IMR-90 (cell line): ENCODE measurements around the gene LANCL3. TPM values are rescaled to one million over a fixed set of nuclear protein-coding genes. Genes with fewer than 3 reads are reported as not detected.

ENCODE experiments used
- ATAC-seq: fragments of 200-7000 bp; cut with Tn5 transposase; 2 replicates; pipeline ENCODE4 v1.9.1; 2020; ENCODE audit warnings: low read depth, mild to moderate bottlenecking, moderate library complexity
- BruUV-seq: library from RNA; stranded (reverse); fragments of 400-500 nt; replicated peaks from 2 replicates; lab custom pipeline; 2021; lab: Mats Ljungman, UMichigan
- CTCF ChIA-PET: fragments of 300-600 bp; formaldehyde crosslinking; extraction: SDS; loops from one replicate; lab custom pipeline; 2021; ENCODE audit warnings: antibody characterized with exemption; lab: Yijun Ruan, JAX
- POLR2A ChIA-PET: fragments of 300-600 bp; sonication (Branson Sonifier 250); formaldehyde crosslinking; loops from one replicate; lab custom pipeline; 2022; ENCODE audit warnings: antibody characterized with exemption; ENCODE audit not compliant: unreplicated experiment; lab: Charles Lee
- DNase-seq: peaks from one replicate; pipeline ENCODE4 v3.0.0; 2013
- H2AFZ ChIP-seq: replicated peaks from 2 replicates; pipeline ENCODE3; 2013; ENCODE audit warnings: low read length, mild to moderate bottlenecking; ENCODE audit not compliant: poor library complexity
- H2AK5ac ChIP-seq: 2 replicates; pipeline ENCODE4 v1.6.1; 2013; ENCODE audit warnings: low read depth, low read length, inconsistent platforms
- H2AK9ac ChIP-seq: replicated peaks from 2 replicates; pipeline ENCODE3; 2013; ENCODE audit warnings: mild to moderate bottlenecking, low read depth, low read length, moderate library complexity; ENCODE audit not compliant: poor library complexity
- H2BK120ac ChIP-seq: 2 replicates; pipeline ENCODE4 v1.6.1; 2013; ENCODE audit warnings: low read depth, low read length, inconsistent platforms
- H2BK15ac ChIP-seq: 3 replicates; pipeline ENCODE4 v1.6.1; 2013; ENCODE audit warnings: low read depth, low read length, inconsistent platforms
- H2BK20ac ChIP-seq: 2 replicates; pipeline ENCODE4 v1.6.1; 2013; ENCODE audit warnings: low read depth, mild to moderate bottlenecking, inconsistent platforms, low read length, moderate library complexity
- H2BK5ac ChIP-seq: 2 replicates; pipeline ENCODE4 v1.6.1; 2013; ENCODE audit warnings: mild to moderate bottlenecking, low read depth, low read length, inconsistent platforms; ENCODE audit not compliant: poor library complexity, severe bottlenecking
- H3K14ac ChIP-seq: replicated peaks from 2 replicates; pipeline ENCODE4 v1.6.1; 2013; ENCODE audit warnings: low read depth, low read length, inconsistent platforms
- H3K18ac ChIP-seq: 2 replicates; pipeline ENCODE4 v1.6.1; 2013; ENCODE audit warnings: low read depth, low read length, control low read depth
- H3K23ac ChIP-seq: 2 replicates; pipeline ENCODE4 v1.6.1; 2013; ENCODE audit warnings: low read depth, low read length, inconsistent platforms
- H3K27ac ChIP-seq: 2 replicates; pipeline ENCODE4 v1.5.1; 2013; ENCODE audit warnings: mild to moderate bottlenecking, control low read depth, low read length; ENCODE audit not compliant: insufficient read depth
- H3K27me3 ChIP-seq: 2 replicates; pipeline ENCODE4 v1.6.1; 2013; ENCODE audit warnings: low read length; ENCODE audit not compliant: control insufficient read depth, insufficient read depth
- H3K36me3 ChIP-seq: 2 replicates; pipeline ENCODE4 v1.6.1; 2013; ENCODE audit warnings: low read length, mixed read lengths; ENCODE audit not compliant: control insufficient read depth, insufficient read depth
- H3K4ac ChIP-seq: 2 replicates; pipeline ENCODE4 v1.6.1; 2013; ENCODE audit warnings: low read depth, low read length, inconsistent platforms
- H3K4me1 ChIP-seq: 2 replicates; pipeline ENCODE4 v1.6.1; 2013; ENCODE audit warnings: low read length, mixed read lengths; ENCODE audit not compliant: control insufficient read depth, insufficient read depth
- H3K4me2 ChIP-seq: 2 replicates; pipeline ENCODE4 v1.6.1; 2013; ENCODE audit warnings: low read depth, mild to moderate bottlenecking, control low read depth, low read length, moderate library complexity
- H3K4me3 ChIP-seq: 2 replicates; pipeline ENCODE4 v1.5.1; 2013; ENCODE audit warnings: low read depth, mild to moderate bottlenecking, control low read depth, low read length, moderate library complexity; ENCODE audit not compliant: insufficient read depth
- H3K56ac ChIP-seq: 2 replicates; pipeline ENCODE4 v1.6.1; 2013; ENCODE audit warnings: low read length, inconsistent platforms; ENCODE audit not compliant: insufficient read depth; ENCODE audit errors: extremely low read depth
- H3K79me1 ChIP-seq, 2 experiments: 2 replicates each; pipeline ENCODE4 v1.6.1; 2013; ENCODE audit warnings: low read length in 2 of 2, inconsistent platforms in 1 of 2, low read depth in 1 of 2
- H3K9ac ChIP-seq: 2 replicates; pipeline ENCODE4 v1.6.1; 2013; ENCODE audit warnings: low read depth, low read length, control low read depth
- H3K9me1 ChIP-seq: 2 replicates; pipeline ENCODE4 v1.6.1; 2013; ENCODE audit warnings: low read length, inconsistent platforms; ENCODE audit not compliant: insufficient read depth
- H3K9me3 ChIP-seq: 2 replicates; pipeline ENCODE4 v1.6.1; 2013; ENCODE audit warnings: low read length; ENCODE audit not compliant: control insufficient read depth, insufficient read depth
- H4K20me1 ChIP-seq: 2 replicates; pipeline ENCODE4 v1.6.1; 2013; ENCODE audit warnings: low read length, inconsistent platforms; ENCODE audit not compliant: insufficient read depth
- H4K5ac ChIP-seq: 2 replicates; pipeline ENCODE4 v1.6.1; 2013; ENCODE audit warnings: mild to moderate bottlenecking, low read depth, low read length, control low read depth
- H4K8ac ChIP-seq, 2 experiments: 2 replicates each; pipeline ENCODE4 v1.6.1; 2013; ENCODE audit warnings: low read depth in 2 of 2, low read length in 2 of 2, control low read depth in 1 of 2, inconsistent platforms in 1 of 2
- H4K91ac ChIP-seq: 2 replicates; pipeline ENCODE4 v1.6.1; 2013; ENCODE audit warnings: low read depth, low read length, inconsistent platforms; ENCODE audit not compliant: insufficient read depth
- BHLHE40 ChIP-seq: fragments of 150-350 bp; IDR thresholded peaks from 2 replicates; pipeline ENCODE4 v1.6.1; 2016; ENCODE audit warnings: mild to moderate bottlenecking, low read depth, low read length
- CEBPB ChIP-seq: IDR thresholded peaks from 2 replicates; pipeline ENCODE4 v1.6.1; 2012; ENCODE audit warnings: low read depth, low read length, improper control_type of control experiment
- CHD1 ChIP-seq: IDR thresholded peaks from 2 replicates; pipeline ENCODE4 v1.6.1; 2012; ENCODE audit warnings: low read depth, low read length, improper control_type of control experiment
- CTCF ChIP-seq: conservative IDR thresholded peaks from 2 replicates; pipeline ENCODE4 v1.5.1; 2012; ENCODE audit warnings: mild to moderate bottlenecking, low read depth, low read length, improper control_type of control experiment
- ELK1 ChIP-seq: fragments of 150-350 bp; IDR thresholded peaks from 2 replicates; pipeline ENCODE4 v1.6.1; 2016; ENCODE audit warnings: low read depth, mild to moderate bottlenecking, low read length, moderate library complexity, borderline replicate concordance
- FOS ChIP-seq: fragments of 150-350 bp; IDR thresholded peaks from 2 replicates; pipeline ENCODE4 v1.6.1; 2016; ENCODE audit warnings: low read depth, low read length
- MAFK ChIP-seq: IDR thresholded peaks from 2 replicates; pipeline ENCODE4 v1.6.1; 2012; ENCODE audit warnings: low read depth, low read length, improper control_type of control experiment
- MAZ ChIP-seq: IDR thresholded peaks from 2 replicates; pipeline ENCODE4 v1.6.1; 2012; ENCODE audit warnings: low read depth, mild to moderate bottlenecking, low read length, improper control_type of control experiment, moderate library complexity, borderline replicate concordance
- MXI1 ChIP-seq: IDR thresholded peaks from 2 replicates; pipeline ENCODE4 v1.6.1; 2012; ENCODE audit warnings: low read depth, mild to moderate bottlenecking, low read length, moderate library complexity, borderline replicate concordance
- NFE2L2 ChIP-seq: fragments of 150-350 bp; IDR thresholded peaks from 2 replicates; pipeline ENCODE4 v1.6.1; 2016; ENCODE audit warnings: low read depth, mild to moderate bottlenecking, low read length
- POLR2A ChIP-seq: IDR thresholded peaks from 2 replicates; pipeline ENCODE4 v1.6.1; 2012; ENCODE audit warnings: mild to moderate bottlenecking, low read depth, low read length
- RAD21 ChIP-seq: IDR thresholded peaks from 2 replicates; pipeline ENCODE4 v1.6.1; 2012; ENCODE audit warnings: low read length, improper control_type of control experiment
- RCOR1 ChIP-seq: IDR thresholded peaks from 2 replicates; pipeline ENCODE4 v1.6.1; 2012; ENCODE audit warnings: mild to moderate bottlenecking, low read length, improper control_type of control experiment; ENCODE audit not compliant: insufficient replicate concordance
- RFX5 ChIP-seq: IDR thresholded peaks from 2 replicates; pipeline ENCODE4 v1.8.0; 2012; ENCODE audit warnings: low read depth, mild to moderate bottlenecking, low read length, moderate library complexity
- SMC3 ChIP-seq: fragments of 150-350 bp; IDR thresholded peaks from 2 replicates; pipeline ENCODE4 v1.6.1; 2016; ENCODE audit warnings: low read depth, mild to moderate bottlenecking, antibody characterized with exemption, low read length, moderate library complexity
- USF2 ChIP-seq: fragments of 150-350 bp; IDR thresholded peaks from 2 replicates; pipeline ENCODE4 v1.6.1; 2017; ENCODE audit warnings: mild to moderate bottlenecking, antibody characterized with exemption, low read length, low read depth
- WGBS, 2 experiments: methylation state at CpG; one replicate each; pipeline versions ENCODE4 v1.1.5 to v1.1.7; 2013; ENCODE audit warnings: missing lambda C conversion rate in 2 of 2; ENCODE audit not compliant: insufficient read length in 1 of 2; ENCODE audit errors: extremely low coverage in 2 of 2; 5-methylcytosine and 5-hydroxymethylcytosine counted together
- dilution Hi-C: fragments of 300-500 bp; cut with HindIII; formaldehyde crosslinking; loops from one replicate; pipeline ENCODE4 v1.14.3; 2018; ENCODE audit warnings: low sequenced_read_pairs; ENCODE audit not compliant: unreplicated experiment
- in situ Hi-C: fragments of 300-500 bp; cut with MboI; formaldehyde crosslinking; loops from 3 replicates; pipeline ENCODE4 v1.14.3; 2019; ENCODE audit warnings: low sequenced_read_pairs, inconsistent platforms, mixed read lengths
- intact Hi-C: fragments of 100-400 bp; cut with micrococcal nuclease; formaldehyde crosslinking; loops from 2 replicates; pipeline ENCODE4 v1.10.0; 2022
- polyA plus RNA-seq, 3 experiments: library from polyadenylated mRNA; depleted of rRNA; stranded (reverse); fragments of >200 nt; gene quantifications; 2 replicates each; pipeline ENCODE4 v1.2.3, GENCODE V29; 2012; ENCODE audit warnings: low replicate concordance in 1 of 3
- total RNA-seq: library from RNA; depleted of rRNA; stranded (reverse); fragments of >200 nt; gene quantifications from 2 replicates; pipeline ENCODE4 v1.2.3, GENCODE V29; 2012

LANCL3 gene
- total and polyA plus RNA-seq, 2 of the 4 experiments (the other 2 are of a cell fraction), result not detected

GRCh38 chrX:37541991-37542390, 29.5 kb upstream of the LANCL3 start:
- Histone ChIP-seq H3K9me1 (no peaks in the 10 kb centered on the region), H3K9me3 (peaks cover 6% of the 10 kb centered on the region; the same call in 1 of the 2 replicates), H4K91ac (no peak overlapping the region), H3K27ac (no peak overlapping the region), H3K27me3 (no peaks in the 10 kb centered on the region), H3K23ac (no peak overlapping the region), H3K79me1 (no peaks in the 10 kb centered on the region), H3K4me2 (no peak overlapping the region), H3K36me3 (no peaks in the 10 kb centered on the region), H3K56ac (no peak overlapping the region), H3K4ac (no peak overlapping the region), H3K9ac (no peak overlapping the region), H2BK5ac (no peak overlapping the region), H3K4me1 (no peaks in the 10 kb centered on the region), H2AK9ac (no peak overlapping the region), H2BK15ac (no peak overlapping the region), H2BK120ac (no peak overlapping the region), H3K18ac (no peak overlapping the region), H3K14ac (no peak overlapping the region), H3K4me3 (no peak overlapping the region), H4K5ac (no peak overlapping the region), H2BK20ac (no peak overlapping the region), H4K8ac (no peak overlapping the region), H2AFZ (no peak overlapping the region), H4K20me1 (no peaks in the 10 kb centered on the region), H2AK5ac (no peak overlapping the region)
- ATAC-seq, result no peak
- dilution Hi-C loops, result no loop called here
- ChIA-PET POLR2A (no interaction called here), CTCF (no interaction called here)
- intact Hi-C loops, result no loop called here
- 67% methylated on average over 2 of the region's 11 CpGs; no CpG with 5 or more reads in 1 of the 2 experiments for WGBS, 2 experiments
- in situ Hi-C loops, result no loop called here
- no TSS peak for BruUV-seq
- TF ChIP-seq MXI1 (no peak), POLR2A (no peak), USF2 (no peak), RCOR1 (no peak), CTCF (no peak), BHLHE40 (no peak), CEBPB (no peak), ELK1 (no peak), FOS (no peak), MAZ (no peak), SMC3 (no peak), MAFK (no peak), RFX5 (no peak), CHD1 (no peak), RAD21 (no peak), NFE2L2 (no peak)
- DNase-seq, result no peak
